SU-DHL-6 (cell line): ENCODE data around the gene FAS.

Experiments
- H2AFZ ChIP-seq: fragments of 200-600 bp; sonication (generic); 2 replicates; pipeline ENCODE4 v1.6.1; 2014; ENCODE audit warnings: low read depth, mild to moderate bottlenecking, moderate library complexity, mixed read lengths, antibody characterized with exemption, low read length; ENCODE audit not compliant: severe bottlenecking
- H3F3A ChIP-seq: fragments of 200-600 bp; shearing (Covaris generic); 2 replicates; pipeline ENCODE4 v1.6.0; 2016; ENCODE audit warnings: antibody characterized with exemption, mild to moderate bottlenecking; ENCODE audit not compliant: insufficient read depth
- H3K27ac ChIP-seq: fragments of 200-600 bp; sonication (generic); 2 replicates; pipeline ENCODE4 v1.5.1; 2016; ENCODE audit warnings: low read depth, mild to moderate bottlenecking, low read length, moderate library complexity, mixed read lengths
- H3K27me3 ChIP-seq: fragments of 200-600 bp; sonication (generic), shearing (Covaris generic); 2 replicates; pipeline ENCODE4 v1.6.0; 2014; ENCODE audit warnings: mild to moderate bottlenecking, low read length
- H3K36me3 ChIP-seq: fragments of 200-600 bp; sonication (generic); 2 replicates; pipeline ENCODE4 v1.6.1; 2014; ENCODE audit warnings: mild to moderate bottlenecking, low read length, mixed read lengths
- H3K4me2 ChIP-seq: fragments of 300-600, 200-600 bp; shearing (Covaris generic), sonication (generic); 2 replicates; pipeline ENCODE4 v1.6.0; 2014; ENCODE audit warnings: low read length, low read depth, mild to moderate bottlenecking; ENCODE audit not compliant: poor library complexity, severe bottlenecking
- H3K4me3 ChIP-seq: fragments of 200-600 bp; sonication (generic); 2 replicates; pipeline ENCODE4 v1.5.1; 2014; ENCODE audit warnings: antibody characterized with exemption, low read length, mild to moderate bottlenecking, mixed read lengths; ENCODE audit not compliant: insufficient read depth, poor library complexity, severe bottlenecking
- H3K79me2 ChIP-seq: fragments of 200-600 bp; sonication (generic); 2 replicates; pipeline ENCODE4 v1.6.1; 2014; ENCODE audit warnings: mild to moderate bottlenecking, low read length, moderate library complexity; ENCODE audit not compliant: insufficient read depth
- H3K9ac ChIP-seq: fragments of 200-600 bp; sonication (generic); 2 replicates; pipeline ENCODE4 v1.7.0; 2014; ENCODE audit warnings: mild to moderate bottlenecking, low read length
- H3K9me2 ChIP-seq: fragments of 200-600 bp; sonication (generic); replicated peaks from 2 replicates; pipeline ENCODE4 v1.6.1; 2014; ENCODE audit warnings: low read length; ENCODE audit not compliant: insufficient read depth
- H3K9me3 ChIP-seq: fragments of 200-600 bp; sonication (generic); 2 replicates; pipeline ENCODE4 v1.6.1; 2014; ENCODE audit warnings: low read length, mixed read lengths; ENCODE audit not compliant: insufficient read depth
- H4K20me1 ChIP-seq: fragments of 200-600 bp; sonication (generic); 2 replicates; pipeline ENCODE4 v1.6.1; 2014; ENCODE audit warnings: low read depth, mild to moderate bottlenecking, antibody characterized with exemption, low read length, moderate library complexity, mixed read lengths
- EZH2phosphoT487 ChIP-seq: fragments of 200-600 bp; sonication (generic), shearing (Covaris generic); conservative IDR thresholded peaks from 2 replicates; pipeline ENCODE4 v1.6.1; 2018; ENCODE audit warnings: mild to moderate bottlenecking, antibody characterized with exemption, low read length, moderate library complexity, mixed read lengths
- TF ChIP-seq, protein P1 (sequence below): fragments of 200-600 bp; sonication (generic); IDR thresholded peaks from one replicate; pipeline ENCODE4 v1.5.1; 2017; ENCODE audit warnings: antibody characterized with exemption, mild to moderate bottlenecking, low read length, moderate library complexity; ENCODE audit not compliant: insufficient read depth, poor library complexity, severe bottlenecking

Gene FAS

GRCh38 chr10:88980247-88980646 lies 10.4 kb upstream of the FAS start:
- no peaks in the 10 kb centered on the region for H3K9me2 ChIP-seq

DNA sequence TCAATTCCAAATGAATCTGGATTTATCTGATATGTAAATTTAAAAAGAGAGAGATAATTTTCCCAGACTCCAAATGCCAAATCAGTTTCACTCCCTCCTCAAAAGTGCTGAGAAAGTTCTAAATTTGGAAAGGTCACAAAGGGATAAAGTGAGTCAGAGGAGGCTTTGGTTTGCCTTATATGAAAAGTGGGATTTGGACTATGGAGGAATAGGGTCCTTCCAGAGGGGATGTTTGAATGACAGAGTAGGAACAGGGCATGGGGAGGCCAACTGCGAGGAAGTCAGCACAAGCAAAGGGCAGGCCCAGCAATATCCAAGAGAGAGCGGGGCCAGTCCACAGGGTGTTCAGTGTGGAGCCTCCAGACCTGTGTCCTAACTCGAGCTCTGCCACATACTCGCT lies 9.8 kb upstream of the FAS start:
- TF ChIP-seq EZH2phosphoT487 = no peak
- TF ChIP-seq, protein P1, sequence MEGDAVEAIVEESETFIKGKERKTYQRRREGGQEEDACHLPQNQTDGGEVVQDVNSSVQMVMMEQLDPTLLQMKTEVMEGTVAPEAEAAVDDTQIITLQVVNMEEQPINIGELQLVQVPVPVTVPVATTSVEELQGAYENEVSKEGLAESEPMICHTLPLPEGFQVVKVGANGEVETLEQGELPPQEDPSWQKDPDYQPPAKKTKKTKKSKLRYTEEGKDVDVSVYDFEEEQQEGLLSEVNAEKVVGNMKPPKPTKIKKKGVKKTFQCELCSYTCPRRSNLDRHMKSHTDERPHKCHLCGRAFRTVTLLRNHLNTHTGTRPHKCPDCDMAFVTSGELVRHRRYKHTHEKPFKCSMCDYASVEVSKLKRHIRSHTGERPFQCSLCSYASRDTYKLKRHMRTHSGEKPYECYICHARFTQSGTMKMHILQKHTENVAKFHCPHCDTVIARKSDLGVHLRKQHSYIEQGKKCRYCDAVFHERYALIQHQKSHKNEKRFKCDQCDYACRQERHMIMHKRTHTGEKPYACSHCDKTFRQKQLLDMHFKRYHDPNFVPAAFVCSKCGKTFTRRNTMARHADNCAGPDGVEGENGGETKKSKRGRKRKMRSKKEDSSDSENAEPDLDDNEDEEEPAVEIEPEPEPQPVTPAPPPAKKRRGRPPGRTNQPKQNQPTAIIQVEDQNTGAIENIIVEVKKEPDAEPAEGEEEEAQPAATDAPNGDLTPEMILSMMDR = no peak

More at GRCh38 chr10:88980247-88980646, 10.4 kb upstream of the FAS start:
- TF ChIP-seq, protein P1 = no peak
- no peak for TF ChIP-seq EZH2phosphoT487
- Histone ChIP-seq H3K79me2 (no peaks in the 10 kb centered on the region), H2AFZ (no peak overlapping the region), H3K9me3 (no peaks in the 10 kb centered on the region), H3K36me3 (no peaks in the 10 kb centered on the region), H3K27me3 (no peaks in the 10 kb centered on the region), H3K4me2 (no peak overlapping the region), H3K9ac (no peak overlapping the region), H3K27ac (no peak overlapping the region), H3F3A (no peaks in the 10 kb centered on the region), H4K20me1 (no peaks in the 10 kb centered on the region), H3K4me3 (no peak overlapping the region)

GRCh38 chr10:88981435-88981834 lies 9.2 kb upstream of the FAS start:
- Histone ChIP-seq H3K27me3 (no peaks in the 10 kb centered on the region), H3K9me3 (peaks cover 3% of the 10 kb centered on the region; the same call in 1 of the 2 replicates), H3F3A (no peaks in the 10 kb centered on the region), H3K4me2 (no peak overlapping the region), H3K27ac (no peak overlapping the region), H3K9ac (no peak overlapping the region), H3K79me2 (no peaks in the 10 kb centered on the region), H4K20me1 (no peaks in the 10 kb centered on the region), H3K36me3 (no peaks in the 10 kb centered on the region), H2AFZ (no peak overlapping the region), H3K9me2 (no peaks in the 10 kb centered on the region), H3K4me3 (no peak overlapping the region)
- TF ChIP-seq, protein P1 = no peak
- TF ChIP-seq EZH2phosphoT487 = no peak

More for the DNA sequence above, 9.8 kb upstream of the FAS start:
- no peak overlapping the region for H3K9ac ChIP-seq
- no peak overlapping the region for H2AFZ ChIP-seq
- H3K9me3 ChIP-seq = no peaks in the 10 kb centered on the region
- H3K27ac ChIP-seq = no peak overlapping the region
- no peak overlapping the region for H3K4me2 ChIP-seq
- H3K4me3 ChIP-seq = no peak overlapping the region
- H3F3A ChIP-seq = no peaks in the 10 kb centered on the region
- H3K36me3 ChIP-seq = no peaks in the 10 kb centered on the region
- H3K27me3 ChIP-seq = no peaks in the 10 kb centered on the region
- H3K9me2 ChIP-seq = no peaks in the 10 kb centered on the region
- no peaks in the 10 kb centered on the region for H4K20me1 ChIP-seq
- H3K79me2 ChIP-seq = no peaks in the 10 kb centered on the region
